HPDE6-E6E7 (cell line): ENCODE data around the gene MNT.

Experiments used
- DNase-seq: peaks from one replicate; pipeline ENCODE4 v3.0.0; 2011; ENCODE audit warnings: missing footprints; ENCODE audit errors: extremely low spot score

The MNT gene

DNA sequence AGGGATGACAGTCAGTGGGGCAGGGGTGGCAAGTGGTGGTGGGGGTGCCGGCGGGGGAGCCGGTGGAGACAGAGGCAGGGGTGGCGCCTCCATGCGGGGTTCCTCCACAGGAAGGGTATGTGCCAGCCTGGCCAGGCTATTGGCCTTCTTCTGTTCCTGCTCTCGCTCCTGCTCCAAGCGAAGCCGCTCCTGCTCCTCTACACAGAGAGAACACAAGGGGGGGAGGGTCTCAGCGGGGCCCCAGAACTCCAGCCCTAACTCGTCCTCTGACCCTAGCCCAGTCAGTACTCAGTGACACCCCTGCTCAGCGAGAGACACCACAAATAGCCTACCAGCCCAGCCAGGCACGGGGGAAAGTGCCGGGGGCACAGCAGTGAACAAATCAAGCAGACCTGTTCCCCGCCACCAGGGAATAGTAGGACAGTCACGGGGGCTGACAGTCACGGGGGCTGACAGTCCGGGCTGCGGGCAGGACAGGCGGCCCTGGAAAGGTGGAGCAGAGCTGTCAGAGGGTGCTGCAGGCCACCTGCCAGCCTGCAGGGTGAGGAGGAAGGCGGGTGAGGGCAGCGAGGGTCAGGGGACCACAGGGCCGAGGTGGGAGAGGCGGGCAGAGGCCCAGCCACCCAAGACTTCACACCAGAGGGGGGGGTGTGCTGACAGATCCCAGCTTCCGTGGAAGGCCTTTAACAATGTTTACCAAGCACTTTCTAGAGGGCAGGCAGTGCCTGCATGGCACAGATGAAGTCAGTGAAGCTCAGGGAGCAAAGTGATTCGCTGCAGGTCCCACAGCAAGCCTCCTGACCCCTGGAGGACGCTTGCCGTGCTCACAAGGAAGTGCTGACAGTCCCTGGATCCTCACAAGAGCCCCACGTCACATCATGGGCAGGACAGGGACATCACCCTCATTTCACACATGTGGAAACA, 5.3 kb downstream of the MNT start:
- DNase-seq: no peak

- DNase-seq: no peak
Measured at GRCh38 chr17:2394775-2395201, 6.1 kb downstream of the MNT start.

GRCh38 chr17:2393954-2394749, 6.7 kb downstream of the MNT start:
- DNase-seq: no peak

GRCh38 chr17:2393174-2393953, 7.5 kb downstream of the MNT start:
- peak; percentile 82 for DNase-seq

GRCh38 chr17:2392252-2393173, 8.3 kb downstream of the MNT start:
- DNase-seq: no peak

DNA sequence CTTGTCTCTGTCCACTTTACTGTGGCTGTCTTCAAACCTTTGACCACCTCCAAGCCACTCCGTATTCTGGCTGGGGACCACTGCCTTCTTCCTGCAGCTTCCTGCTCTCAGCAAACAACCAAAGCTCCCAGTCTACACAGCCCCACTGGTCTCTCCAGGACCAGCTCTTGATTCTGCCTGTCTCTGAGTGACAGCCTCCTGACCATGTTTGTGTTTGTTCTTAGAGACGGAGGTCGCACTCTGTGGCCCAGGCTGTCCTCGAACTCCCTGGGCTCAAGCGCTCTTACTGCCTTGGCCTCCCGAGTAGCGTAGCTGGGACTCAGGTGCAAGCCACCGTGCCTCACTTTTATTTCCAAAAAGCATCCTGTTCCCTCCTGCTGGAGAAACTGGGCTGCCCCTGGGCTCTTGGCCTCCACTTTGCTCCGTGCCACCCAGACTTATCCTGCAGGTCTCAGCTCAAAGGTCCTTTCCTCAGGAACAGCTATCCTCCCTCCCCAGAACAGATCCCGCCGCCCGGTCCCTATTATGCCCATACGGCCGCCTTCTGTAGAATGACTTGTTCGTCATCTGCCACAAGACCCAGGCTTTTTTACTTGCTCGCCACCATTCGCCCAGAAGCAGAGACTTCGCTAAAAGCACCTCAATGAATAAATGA, 9.1 kb downstream of the MNT start:
- no peak for DNase-seq

- no peak for DNase-seq
Measured at GRCh38 chr17:2390199-2390836, 10.5 kb downstream of the MNT start.

GRCh38 chr17:2388683-2389055, 12.2 kb downstream of the MNT start:
- DNase-seq: no peak

DNA sequence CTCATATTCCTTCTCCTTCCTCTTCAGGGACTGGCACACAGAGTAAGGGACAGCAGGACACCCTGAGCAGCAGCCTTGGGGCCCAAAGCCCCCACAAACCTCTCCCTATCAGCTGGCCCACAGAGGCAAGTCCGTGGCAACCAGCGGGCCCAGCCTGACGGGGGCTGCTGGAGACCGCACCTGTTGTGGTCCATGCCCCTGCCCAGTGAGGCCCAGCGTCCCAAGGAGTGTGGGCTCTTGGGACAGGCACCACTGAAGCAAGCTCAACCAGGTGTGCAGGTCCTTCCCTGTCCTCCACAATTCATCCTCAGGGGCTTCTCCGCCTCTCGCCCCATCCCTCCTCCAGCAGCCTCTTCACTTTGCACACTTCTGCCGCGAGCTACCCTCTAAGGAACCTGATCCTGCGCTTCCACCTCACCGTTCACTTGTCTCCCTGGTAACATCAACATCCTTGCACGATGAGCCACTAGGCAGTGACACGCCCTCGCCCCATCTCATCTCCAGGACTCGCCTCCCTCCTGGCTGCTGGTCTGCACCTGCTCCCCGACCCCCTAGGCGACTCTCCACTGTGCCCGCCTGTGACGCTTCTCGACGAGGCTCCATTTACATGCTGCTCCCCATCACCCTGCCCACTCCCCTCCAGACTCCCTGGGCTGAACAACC, 12.7 kb downstream of the MNT start:
- no peak for DNase-seq

DNA sequence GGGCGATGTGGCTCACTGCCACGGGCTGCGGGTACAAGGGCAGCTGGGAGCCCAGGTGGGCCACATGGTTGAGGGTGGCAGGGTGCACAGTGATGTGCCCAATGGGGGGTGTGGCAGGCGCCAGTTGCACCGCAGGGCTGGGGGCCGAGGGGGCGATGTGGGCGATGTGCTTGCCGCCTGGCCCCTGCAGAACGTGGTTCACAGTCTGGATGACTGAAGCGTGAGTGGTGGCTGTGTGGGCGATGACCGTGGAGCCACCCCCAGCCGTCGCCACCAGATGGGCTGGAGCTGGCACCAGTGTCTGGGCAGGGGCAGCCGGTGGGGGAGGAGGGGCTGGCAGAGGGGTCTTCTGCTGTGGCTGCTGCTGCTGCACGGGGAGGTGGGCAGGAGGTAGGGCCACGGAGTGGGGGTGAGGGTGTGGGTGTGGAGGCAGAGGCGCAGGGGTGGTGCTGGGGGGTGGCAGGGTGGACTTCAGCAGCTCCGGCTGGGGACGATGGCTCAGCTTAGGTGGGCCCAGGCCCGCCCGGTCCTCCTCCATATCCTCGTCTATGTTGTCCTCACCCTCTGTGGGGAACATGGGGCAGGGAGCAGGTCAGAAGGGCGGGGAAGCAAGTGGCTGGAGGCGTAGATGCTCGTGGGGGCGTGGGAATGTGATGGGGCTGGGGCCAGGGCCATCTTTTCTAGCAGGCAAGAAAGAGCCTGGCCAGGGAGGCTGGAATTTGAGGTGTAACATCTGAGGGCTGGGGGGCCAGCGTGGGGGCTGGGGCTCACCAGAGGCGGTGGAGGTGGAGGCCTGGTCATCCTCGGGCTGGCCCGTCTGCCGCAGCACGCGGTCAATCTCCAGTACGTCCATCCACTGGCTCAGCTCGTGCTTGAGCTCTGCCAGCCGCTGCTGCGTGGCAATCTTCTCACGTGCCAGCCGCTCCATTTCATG, 13.5 kb downstream of the MNT start:
- DNase-seq: no peak

DNA sequence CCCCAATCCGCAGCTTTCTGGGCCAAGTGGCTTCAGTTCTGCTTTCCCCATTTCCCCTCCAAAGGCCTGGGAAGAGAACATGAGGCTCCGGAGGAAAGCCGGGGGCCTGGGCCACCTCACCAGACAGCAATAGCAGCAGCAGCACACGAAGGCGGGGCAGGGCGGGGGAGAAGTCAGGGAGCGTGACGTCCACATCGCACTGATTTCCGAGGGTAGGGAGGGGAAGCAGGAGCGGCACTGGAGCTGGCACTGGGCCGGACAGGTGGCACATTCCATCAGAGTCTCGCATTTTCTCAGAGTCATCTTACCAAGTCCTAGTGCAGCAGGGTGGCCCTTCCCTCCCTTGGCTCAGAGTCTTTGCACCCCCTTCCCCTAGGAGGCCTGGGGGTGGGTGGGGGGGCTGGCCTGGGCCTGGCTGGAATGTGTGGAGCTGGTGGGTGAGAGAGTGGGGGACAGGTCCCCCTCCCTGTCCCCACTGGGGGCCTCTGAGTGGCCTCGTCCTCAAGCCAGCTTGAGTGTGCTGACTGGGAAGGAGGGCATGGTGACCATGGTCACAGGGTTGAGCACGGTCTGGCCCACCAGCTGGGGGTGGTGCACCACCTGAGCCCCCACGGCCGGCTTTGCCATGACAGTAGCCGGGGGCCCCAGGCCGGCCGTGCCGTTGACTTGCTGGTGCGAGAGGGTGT, 14.3 kb downstream of the MNT start:
- no peak for DNase-seq

- no peak for DNase-seq
Measured at GRCh38 chr17:2385240-2386210, 15.3 kb downstream of the MNT start.

DNA sequence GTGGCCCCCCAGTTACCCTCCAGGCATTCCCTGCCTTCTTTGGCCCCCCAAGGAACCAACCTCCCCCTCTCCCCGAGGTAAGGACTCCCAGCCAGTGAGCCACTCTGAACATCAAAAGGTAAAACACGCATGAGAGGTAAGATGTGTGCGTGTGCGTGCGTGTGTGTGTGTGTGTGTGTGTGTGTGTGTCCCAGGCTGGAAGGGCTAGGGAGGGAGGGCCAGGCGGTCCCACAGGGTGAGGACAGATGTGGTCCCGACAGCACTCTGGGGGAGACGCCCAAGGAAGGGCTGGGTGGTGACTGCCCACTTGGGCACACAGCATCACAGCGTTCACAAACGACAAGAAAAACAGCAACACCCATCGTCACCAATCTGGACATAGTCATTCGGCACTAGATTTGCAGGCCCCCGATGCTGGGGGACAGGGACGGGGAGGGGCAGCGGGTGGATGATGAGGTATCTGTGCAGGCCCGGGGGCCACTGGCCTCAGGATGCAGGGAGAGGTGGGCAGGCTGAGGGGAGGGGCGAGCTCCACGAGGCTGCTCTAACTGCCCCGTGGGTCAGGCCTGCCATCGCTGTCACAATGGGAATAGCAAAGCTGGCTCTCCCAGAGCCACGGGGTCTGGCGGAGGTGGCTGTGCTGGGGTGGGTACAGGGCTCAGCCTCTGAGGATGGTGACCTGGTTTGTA, 16.3 kb downstream of the MNT start:
- no peak for DNase-seq

- DNase-seq: no peak
Measured at GRCh38 chr17:2383628-2384167, 17.2 kb downstream of the MNT start.

DNA sequence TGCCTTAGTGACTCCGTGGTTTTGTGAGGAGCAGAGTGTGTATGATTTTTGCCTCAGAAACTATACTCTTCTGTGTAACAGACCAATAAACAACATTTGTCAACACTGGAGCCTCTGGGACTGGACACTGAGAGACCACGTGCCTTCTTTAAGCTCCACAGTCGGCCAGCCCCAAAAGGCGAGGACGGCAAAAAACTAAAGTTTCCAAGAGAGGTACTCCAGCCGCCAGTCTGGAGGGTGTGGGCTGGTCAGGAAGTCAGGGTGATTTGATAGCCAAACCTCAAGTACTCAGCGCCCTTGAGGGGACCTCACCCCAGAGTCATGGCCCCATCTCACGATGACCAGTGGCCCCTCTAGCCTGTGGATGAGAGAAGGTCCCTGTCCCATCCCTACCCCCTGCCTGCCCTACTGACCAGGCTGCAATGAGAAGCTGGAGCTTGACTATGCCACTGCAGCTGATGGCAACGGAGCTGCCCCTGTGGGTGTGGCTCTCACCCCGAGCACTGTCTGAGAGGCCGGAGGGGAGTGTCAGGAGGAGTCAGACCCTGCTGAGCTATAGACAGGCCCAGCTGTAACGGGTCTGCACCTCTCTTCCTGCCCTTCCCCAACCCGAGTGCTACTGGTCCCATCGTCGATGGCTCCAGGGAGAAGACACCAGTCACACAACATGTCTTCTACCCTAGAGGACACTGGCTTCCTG, 19.8 kb downstream of the MNT start:
- DNase-seq: no peak
